HepG2 (cell line): ENCODE data around the gene MDM4. TPM values are rescaled to one million over a fixed set of nuclear protein-coding genes. Genes with fewer than 3 reads are reported as not detected.
A peak's percentile ranks its signal among the peaks of the same experiment; 100 is the strongest.

ENCODE experiments used
- BCL6 ChIP-seq: IDR thresholded peaks from 2 replicates; pipeline ENCODE4 v1.6.1; 2016; ENCODE audit warnings: missing genetic modification reagents, missing compliant biosample characterization
- REXO4 ChIP-seq: sonication (generic); formaldehyde crosslinking; IDR thresholded peaks from 2 replicates; pipeline ENCODE4 v1.8.0; 2022; ENCODE audit warnings: missing genetic modification reagents, mild to moderate bottlenecking, borderline replicate concordance
- SIX4 ChIP-seq: sonication (generic); formaldehyde crosslinking; IDR thresholded peaks from 2 replicates; pipeline ENCODE4 v1.4.0; 2020; ENCODE audit warnings: missing genetic modification reagents
- TARDBP ChIP-seq: sonication (generic); formaldehyde crosslinking; IDR thresholded peaks from 2 replicates; pipeline ENCODE4 v1.8.0; 2022; ENCODE audit warnings: mild to moderate bottlenecking, missing genetic modification reagents
- ZFP36 ChIP-seq: fragments of 150-350 bp; IDR thresholded peaks from 2 replicates; pipeline ENCODE4 v1.6.1; 2018; ENCODE audit warnings: borderline replicate concordance, low read length, low read depth; ENCODE audit not compliant: partially characterized antibody
- ZFY ChIP-seq: sonication (generic); formaldehyde crosslinking; IDR thresholded peaks from 2 replicates; pipeline ENCODE4 v1.4.0; 2020; ENCODE audit warnings: missing genetic modification reagents
- polyA plus RNA-seq, 8 experiments: library from polyadenylated mRNA; depleted of rRNA in 3 of 8; stranded (reverse) in 7 of 8; unstranded in 1 of 8; fragments of >200 nt; fragmentation: Illumina TruSeq in 4 of 8; extraction: Trizol in 4 of 8; gene quantifications; 2 replicates each; pipeline versions ENCODE4 v1.2.1 to v1.2.3, GENCODE V29; 2011 to 2016; ENCODE audit warnings: low read depth in 4 of 8, missing spikeins in 1 of 8, mixed read lengths in 1 of 8; ENCODE audit not compliant: insufficient read depth in 1 of 8
- total RNA-seq, 5 experiments: library from RNA; depleted of rRNA; stranded (reverse); fragments of >200 nt; fragmentation: Illumina TruSeq; extraction: Trizol; gene quantifications; 2 replicates each; pipeline ENCODE4 v1.2.3, GENCODE V29; 2016; ENCODE audit warnings: low read depth in 1 of 5
- TF ChIP-seq, protein P1 (sequence below), 2 experiments: fragments of 450-650 bp in 1 of 2; sonication (generic) in 1 of 2; formaldehyde crosslinking in 1 of 2; IDR thresholded peaks; 2 replicates each; pipeline versions ENCODE4 v1.6.1 to v1.8.0; 2016 to 2022; ENCODE audit warnings: antibody characterized with exemption in 1 of 2, mild to moderate bottlenecking in 1 of 2, missing genetic modification reagents in 1 of 2
- TF ChIP-seq, protein P2 (sequence below): IDR thresholded peaks from 2 replicates; pipeline ENCODE4 v1.4.0; 2020; ENCODE audit warnings: mild to moderate bottlenecking, missing genetic modification reagents
- TF ChIP-seq, protein P3 (sequence below): sonication (generic); formaldehyde crosslinking; IDR thresholded peaks from 2 replicates; pipeline ENCODE4 v1.5.1; 2020; ENCODE audit warnings: missing genetic modification reagents, mild to moderate bottlenecking, borderline replicate concordance
- TF ChIP-seq, protein P4 (sequence below): sonication (generic); formaldehyde crosslinking; IDR thresholded peaks from 2 replicates; pipeline ENCODE4 v1.4.0; 2020; ENCODE audit warnings: missing genetic modification reagents

MDM4 gene
- total and polyA plus RNA-seq, 2 of the 13 experiments (the other 11 are each of a cell fraction or from before 2014, with no cell fraction given) = 14.9 to 19.0 TPM

DNA sequence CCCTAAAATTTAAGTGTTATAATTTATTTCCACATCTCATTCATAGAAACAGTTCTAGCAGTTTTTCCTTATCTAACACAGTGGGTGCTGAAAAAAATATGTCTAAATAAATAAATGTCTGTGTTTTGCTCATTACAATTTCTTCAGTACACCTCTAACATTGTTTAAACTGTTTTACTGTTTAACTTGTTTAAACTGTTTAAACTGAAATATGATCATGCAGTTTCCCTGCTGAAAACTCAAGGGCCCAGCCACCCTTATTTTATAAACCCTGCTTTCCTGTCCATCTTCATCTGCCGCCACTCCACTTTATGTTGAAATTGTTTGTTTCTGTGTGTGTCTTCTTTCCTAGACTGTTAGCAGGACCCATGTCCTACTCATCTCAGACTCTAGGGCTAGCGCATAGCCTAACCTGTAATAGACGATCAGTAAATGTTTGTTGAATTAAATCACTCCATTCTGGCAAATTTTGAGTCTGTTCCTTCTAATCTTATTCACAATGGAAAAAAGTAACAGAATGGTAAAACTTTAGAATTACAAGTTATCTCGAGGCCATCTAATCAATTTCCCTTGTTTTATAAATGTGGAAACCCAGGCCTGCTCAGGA is 12.2 kb upstream of the MDM4 start (continued):
- TF ChIP-seq, protein P1, sequence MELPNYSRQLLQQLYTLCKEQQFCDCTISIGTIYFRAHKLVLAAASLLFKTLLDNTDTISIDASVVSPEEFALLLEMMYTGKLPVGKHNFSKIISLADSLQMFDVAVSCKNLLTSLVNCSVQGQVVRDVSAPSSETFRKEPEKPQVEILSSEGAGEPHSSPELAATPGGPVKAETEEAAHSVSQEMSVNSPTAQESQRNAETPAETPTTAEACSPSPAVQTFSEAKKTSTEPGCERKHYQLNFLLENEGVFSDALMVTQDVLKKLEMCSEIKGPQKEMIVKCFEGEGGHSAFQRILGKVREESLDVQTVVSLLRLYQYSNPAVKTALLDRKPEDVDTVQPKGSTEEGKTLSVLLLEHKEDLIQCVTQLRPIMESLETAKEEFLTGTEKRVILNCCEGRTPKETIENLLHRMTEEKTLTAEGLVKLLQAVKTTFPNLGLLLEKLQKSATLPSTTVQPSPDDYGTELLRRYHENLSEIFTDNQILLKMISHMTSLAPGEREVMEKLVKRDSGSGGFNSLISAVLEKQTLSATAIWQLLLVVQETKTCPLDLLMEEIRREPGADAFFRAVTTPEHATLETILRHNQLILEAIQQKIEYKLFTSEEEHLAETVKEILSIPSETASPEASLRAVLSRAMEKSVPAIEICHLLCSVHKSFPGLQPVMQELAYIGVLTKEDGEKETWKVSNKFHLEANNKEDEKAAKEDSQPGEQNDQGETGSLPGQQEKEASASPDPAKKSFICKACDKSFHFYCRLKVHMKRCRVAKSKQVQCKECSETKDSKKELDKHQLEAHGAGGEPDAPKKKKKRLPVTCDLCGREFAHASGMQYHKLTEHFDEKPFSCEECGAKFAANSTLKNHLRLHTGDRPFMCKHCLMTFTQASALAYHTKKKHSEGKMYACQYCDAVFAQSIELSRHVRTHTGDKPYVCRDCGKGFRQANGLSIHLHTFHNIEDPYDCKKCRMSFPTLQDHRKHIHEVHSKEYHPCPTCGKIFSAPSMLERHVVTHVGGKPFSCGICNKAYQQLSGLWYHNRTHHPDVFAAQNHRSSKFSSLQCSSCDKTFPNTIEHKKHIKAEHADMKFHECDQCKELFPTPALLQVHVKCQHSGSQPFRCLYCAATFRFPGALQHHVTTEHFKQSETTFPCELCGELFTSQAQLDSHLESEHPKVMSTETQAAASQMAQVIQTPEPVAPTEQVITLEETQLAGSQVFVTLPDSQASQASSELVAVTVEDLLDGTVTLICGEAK (IDR thresholded peaks at IDR 0.05) = no peak
- TF ChIP-seq, protein P1 (CRISPR knock-in tag; IDR thresholded peaks at IDR 0.05) = no peak
- TF ChIP-seq SIX4 (CRISPR knock-in tag) = 0 out of 2 replicates have a peak, but pooled peaks have one; percentile 36
- TF ChIP-seq, protein P2, sequence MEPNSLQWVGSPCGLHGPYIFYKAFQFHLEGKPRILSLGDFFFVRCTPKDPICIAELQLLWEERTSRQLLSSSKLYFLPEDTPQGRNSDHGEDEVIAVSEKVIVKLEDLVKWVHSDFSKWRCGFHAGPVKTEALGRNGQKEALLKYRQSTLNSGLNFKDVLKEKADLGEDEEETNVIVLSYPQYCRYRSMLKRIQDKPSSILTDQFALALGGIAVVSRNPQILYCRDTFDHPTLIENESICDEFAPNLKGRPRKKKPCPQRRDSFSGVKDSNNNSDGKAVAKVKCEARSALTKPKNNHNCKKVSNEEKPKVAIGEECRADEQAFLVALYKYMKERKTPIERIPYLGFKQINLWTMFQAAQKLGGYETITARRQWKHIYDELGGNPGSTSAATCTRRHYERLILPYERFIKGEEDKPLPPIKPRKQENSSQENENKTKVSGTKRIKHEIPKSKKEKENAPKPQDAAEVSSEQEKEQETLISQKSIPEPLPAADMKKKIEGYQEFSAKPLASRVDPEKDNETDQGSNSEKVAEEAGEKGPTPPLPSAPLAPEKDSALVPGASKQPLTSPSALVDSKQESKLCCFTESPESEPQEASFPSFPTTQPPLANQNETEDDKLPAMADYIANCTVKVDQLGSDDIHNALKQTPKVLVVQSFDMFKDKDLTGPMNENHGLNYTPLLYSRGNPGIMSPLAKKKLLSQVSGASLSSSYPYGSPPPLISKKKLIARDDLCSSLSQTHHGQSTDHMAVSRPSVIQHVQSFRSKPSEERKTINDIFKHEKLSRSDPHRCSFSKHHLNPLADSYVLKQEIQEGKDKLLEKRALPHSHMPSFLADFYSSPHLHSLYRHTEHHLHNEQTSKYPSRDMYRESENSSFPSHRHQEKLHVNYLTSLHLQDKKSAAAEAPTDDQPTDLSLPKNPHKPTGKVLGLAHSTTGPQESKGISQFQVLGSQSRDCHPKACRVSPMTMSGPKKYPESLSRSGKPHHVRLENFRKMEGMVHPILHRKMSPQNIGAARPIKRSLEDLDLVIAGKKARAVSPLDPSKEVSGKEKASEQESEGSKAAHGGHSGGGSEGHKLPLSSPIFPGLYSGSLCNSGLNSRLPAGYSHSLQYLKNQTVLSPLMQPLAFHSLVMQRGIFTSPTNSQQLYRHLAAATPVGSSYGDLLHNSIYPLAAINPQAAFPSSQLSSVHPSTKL = 0 out of 2 replicates have a peak, but pooled peaks have one; percentile 7
- TF ChIP-seq ZFP36 = no peak
- TF ChIP-seq REXO4 (CRISPR knock-in tag) = no peak
- 0 out of 2 replicates have a peak, but pooled peaks have one; percentile 1 for TF ChIP-seq ZFY (CRISPR knock-in tag)
- TF ChIP-seq BCL6 (CRISPR knock-in tag) = peak; percentile 76
- TF ChIP-seq, protein P3, sequence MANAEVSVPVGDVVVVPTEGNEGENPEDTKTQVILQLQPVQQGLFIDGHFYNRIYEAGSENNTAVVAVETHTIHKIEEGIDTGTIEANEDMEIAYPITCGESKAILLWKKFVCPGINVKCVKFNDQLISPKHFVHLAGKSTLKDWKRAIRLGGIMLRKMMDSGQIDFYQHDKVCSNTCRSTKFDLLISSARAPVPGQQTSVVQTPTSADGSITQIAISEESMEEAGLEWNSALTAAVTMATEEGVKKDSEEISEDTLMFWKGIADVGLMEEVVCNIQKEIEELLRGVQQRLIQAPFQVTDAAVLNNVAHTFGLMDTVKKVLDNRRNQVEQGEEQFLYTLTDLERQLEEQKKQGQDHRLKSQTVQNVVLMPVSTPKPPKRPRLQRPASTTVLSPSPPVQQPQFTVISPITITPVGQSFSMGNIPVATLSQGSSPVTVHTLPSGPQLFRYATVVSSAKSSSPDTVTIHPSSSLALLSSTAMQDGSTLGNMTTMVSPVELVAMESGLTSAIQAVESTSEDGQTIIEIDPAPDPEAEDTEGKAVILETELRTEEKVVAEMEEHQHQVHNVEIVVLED (CRISPR knock-in tag) = no peak
- TF ChIP-seq, protein P4, sequence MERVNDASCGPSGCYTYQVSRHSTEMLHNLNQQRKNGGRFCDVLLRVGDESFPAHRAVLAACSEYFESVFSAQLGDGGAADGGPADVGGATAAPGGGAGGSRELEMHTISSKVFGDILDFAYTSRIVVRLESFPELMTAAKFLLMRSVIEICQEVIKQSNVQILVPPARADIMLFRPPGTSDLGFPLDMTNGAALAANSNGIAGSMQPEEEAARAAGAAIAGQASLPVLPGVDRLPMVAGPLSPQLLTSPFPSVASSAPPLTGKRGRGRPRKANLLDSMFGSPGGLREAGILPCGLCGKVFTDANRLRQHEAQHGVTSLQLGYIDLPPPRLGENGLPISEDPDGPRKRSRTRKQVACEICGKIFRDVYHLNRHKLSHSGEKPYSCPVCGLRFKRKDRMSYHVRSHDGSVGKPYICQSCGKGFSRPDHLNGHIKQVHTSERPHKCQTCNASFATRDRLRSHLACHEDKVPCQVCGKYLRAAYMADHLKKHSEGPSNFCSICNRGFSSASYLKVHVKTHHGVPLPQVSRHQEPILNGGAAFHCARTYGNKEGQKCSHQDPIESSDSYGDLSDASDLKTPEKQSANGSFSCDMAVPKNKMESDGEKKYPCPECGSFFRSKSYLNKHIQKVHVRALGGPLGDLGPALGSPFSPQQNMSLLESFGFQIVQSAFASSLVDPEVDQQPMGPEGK = no peak
- peak; percentile 32; the same call in 1 of the 2 replicates for TF ChIP-seq TARDBP (CRISPR knock-in tag)
